RPMI7951 (cell line): ENCODE data around the gene ERAP2. TPM values are rescaled to one million over a fixed set of nuclear protein-coding genes. Genes with fewer than 3 reads are reported as not detected.
"Not testable (repeated sequence)": the region's sequence is repeated elsewhere in the genome, so short reads cannot be mapped to it uniquely, and the experiment has no call there.

Experiments
- DNase-seq: peaks from one replicate; pipeline ENCODE4 v3.0.0-alpha.2; 2012; ENCODE audit warnings: low read depth
- total RNA-seq: library from RNA; depleted of rRNA; stranded (reverse); fragments of >200 nt; shearing (Covaris generic); gene quantifications from 2 replicates; pipeline ENCODE4 v1.2.3, GENCODE V29; 2014

ERAP2 gene
- total RNA-seq, 1 experiment from 2014 or later: 159 TPM

DNA sequence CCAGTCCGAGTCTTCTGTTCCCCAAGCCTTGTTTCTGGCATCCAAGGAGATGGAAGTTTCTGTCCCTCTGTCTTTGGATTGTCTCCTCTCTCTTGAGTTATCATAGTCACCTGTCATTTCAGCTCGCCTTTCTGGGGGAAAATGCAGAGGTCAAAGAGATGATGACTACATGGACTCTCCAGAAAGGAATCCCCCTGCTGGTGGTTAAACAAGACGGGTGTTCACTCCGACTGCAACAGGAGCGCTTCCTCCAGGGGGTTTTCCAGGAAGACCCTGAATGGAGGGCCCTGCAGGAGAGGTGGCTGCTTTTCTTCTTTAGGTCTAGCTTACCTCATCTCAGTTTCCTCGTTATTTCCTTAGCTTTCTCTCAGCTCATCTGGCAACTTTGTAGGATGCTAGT lies 25.1 kb downstream of the ERAP2 start:
- no peak for DNase-seq

- DNase-seq: no peak
Measured at GRCh38 chr5:96901841-96902240, 25.5 kb downstream of the ERAP2 start.

DNA sequence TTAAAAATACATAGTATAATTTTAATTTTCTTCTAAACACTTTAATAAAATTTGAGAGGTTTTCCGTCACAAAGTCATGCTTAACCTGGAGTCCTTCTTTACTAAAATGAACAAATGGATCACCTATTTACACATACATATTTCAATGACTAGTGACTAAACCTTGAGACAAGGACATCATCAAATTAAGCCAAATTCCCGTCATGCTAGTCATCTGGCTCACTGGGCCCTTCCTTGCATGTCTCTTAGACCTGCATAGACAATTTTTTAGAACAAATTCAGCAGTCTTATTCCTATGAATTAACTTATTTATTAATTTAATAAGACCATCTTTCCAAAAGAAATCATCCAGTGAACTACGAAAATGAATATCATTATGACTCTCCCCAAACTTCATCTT lies 26.6 kb downstream of the ERAP2 start:
- no peak for DNase-seq

GRCh38 chr5:96903300-96903699 lies 27.0 kb downstream of the ERAP2 start:
- no peak for DNase-seq

- no peak for DNase-seq
Measured at GRCh38 chr5:96904054-96904931, 28.0 kb downstream of the ERAP2 start.

DNA sequence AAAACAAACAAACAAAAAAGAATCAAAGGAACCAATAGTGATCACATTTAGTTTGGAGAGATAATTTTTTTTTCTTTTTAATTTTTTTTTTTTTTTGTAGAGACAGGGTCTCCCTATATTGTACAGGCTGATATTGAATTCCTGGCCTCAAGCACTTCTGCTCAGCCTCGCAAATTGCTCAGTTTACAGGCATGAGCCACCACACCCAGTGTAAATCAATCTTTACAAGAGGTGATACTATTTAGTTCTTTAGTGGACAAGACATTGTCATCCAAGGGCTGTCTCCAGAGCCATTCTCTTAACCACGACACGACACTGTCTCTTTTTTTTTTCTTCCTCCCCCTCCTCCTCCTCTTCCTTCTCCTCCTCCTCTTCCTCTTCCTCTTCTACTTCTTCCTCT lies 29.6 kb downstream of the ERAP2 start:
- DNase-seq: no peak

GRCh38 chr5:96909003-96909402 lies 32.7 kb downstream of the ERAP2 start:
- DNase-seq: no peak

DNA sequence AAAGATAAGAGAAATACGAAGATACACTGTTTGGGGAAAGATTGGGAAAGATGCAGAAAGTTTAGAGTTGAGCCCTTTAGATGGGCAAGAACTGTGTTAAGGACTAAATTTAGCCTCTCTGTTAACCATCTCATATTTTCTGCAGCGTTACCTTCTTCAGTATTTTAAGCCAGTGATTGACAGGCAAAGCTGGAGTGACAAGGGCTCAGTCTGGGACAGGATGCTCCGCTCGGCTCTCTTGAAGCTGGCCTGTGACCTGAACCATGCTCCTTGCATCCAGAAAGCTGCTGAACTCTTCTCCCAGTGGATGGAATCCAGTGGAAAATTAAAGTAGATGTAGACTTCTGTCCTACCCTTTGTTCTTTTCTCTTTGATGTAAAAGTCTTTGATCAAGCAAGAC lies 33.1 kb downstream of the ERAP2 start:
- no peak for DNase-seq

- DNase-seq: no peak
Measured at GRCh38 chr5:96911139-96911538, 34.8 kb downstream of the ERAP2 start.

DNA sequence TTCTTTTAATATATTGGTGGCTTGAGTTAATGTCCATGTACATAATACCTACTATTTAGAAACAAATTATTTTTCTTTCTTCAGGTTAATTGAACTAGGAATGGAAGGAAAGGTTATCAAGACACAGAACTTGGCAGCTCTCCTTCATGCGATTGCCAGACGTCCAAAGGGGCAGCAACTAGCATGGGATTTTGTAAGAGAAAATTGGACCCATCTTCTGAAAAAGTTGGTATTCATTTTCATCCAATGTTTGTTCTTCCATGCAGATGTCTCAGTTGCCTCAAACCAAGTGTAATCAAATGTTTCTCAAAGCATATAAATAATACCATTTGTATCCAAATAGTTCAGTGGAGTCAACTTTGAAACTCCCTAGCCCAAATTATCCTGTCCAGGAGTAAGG lies 36.9 kb downstream of the ERAP2 start:
- DNase-seq: no peak

DNA sequence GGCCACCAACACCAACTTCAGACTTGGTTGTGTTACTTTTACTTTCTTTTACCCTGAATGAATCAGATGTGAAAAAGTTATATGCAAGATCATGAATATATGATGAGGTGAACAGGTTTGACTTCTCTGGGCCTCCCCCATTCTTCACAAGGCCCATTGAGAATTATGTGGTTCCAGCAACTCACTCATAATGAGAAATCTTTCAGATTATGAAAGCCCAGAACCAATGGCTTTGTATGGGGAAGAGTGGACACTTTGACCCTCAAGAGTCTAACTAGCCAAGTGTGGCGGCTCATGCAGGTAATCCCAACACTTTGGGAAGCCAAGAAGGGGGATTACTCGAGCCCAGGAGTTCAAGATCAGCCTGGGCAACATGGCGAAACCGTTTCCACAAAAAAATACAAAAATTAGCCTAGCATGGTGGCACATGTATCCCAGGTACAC lies 43.5 kb downstream of the ERAP2 start:
- no peak for DNase-seq

DNA sequence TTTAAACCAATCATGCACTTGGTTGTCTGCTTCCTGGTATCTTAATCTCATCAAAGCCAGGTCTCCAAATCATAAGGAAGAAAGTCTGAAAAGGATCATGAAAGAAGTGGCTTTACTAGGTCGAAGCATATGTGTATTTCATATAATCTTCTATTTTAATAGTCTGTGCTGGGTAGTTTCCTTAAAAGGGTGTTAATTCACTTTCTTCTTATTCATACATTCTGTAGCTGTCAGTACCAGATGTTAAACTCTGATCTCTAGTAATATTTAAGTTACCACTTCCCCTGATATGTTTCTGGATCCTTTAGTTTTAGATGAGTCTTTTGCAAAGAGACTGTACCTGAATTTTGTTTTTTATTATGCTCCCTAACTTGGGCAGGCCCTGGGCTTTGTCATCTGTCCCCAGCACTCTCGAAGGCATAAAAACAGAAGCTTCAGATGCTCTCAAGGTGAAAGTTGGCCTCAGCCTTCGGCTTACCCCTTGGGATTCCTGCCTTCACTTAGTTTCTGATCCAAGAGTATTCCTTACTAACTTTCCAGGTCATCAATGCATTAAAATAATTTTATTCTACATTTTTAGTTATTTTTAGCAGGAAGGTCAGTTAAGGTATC lies 44.5 kb downstream of the ERAP2 start:
- no peak for DNase-seq

DNA sequence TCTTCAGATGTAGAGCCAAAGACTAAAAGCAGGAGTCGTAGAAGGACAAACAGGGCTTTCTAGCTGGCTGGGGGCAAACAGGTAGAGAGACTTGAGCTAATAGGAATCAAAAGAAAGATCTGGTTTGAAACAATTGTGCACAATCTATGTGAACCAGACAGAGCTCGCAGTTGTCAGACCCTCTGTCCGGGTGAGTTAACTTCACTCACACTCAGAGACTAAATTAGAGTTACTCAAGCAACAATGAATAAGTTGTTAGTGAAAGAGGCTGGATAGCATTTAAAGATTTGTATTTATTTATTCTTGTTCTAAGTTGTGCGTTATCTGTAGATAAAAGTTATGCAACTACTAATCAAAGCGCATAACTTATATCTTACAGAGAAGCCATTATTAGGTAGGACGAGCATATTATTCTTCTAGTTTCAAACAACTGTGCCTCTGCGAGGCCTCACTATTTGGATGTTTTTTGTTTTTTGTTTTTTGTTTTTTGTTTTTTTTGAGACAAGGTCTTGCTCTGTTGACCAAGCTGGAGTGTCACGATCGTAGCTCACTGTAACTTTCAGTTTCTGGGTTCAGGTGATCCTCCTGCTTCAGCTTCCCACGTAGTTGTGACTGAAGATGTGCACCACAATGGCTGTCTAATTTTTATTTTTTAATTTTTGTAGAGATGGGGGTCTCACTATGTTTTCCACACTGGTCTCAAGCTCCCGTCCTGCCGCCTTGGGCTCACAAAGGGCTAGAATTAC lies 46.4 kb downstream of the ERAP2 start:
- DNase-seq: no peak

DNA sequence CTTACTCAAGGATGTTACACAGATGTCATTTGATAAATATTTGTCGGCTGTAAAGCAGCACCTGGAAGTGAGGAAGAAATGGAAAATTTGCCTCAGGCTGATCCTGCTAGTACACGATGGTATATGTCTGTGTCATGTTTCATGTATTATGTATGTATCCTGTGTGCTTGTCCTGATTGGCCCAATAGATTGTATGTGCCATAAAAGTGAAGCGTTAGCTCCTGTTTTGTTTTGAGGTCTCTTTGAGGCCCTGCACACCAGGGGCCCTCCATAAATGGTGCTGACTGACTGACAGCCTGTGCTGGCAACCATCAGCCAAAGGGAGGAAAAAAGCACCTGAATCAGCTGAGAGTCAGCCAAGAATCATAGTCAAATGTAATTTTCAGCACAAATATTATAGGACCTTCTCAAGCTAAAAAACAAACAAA lies 47.7 kb downstream of the ERAP2 start:
- DNase-seq: no peak

DNA sequence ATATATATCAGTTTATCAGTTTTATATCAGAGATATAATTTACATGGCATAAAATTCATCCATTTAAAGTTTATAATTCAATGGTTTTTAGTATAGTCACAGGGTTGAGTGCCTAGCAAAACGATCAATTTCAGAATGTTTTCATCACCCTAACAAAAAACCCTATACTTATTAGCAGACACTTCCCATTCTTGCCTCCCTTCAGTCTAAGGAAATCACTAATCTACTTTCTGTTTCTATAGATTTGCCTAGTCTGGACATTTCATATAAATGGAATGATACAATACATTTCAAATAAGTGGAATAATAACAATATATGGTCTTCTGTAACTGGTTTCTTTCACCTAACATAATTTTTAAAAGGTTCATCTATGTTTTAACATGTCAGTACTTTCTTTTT lies 50.0 kb downstream of the ERAP2 start:
- no peak for DNase-seq

- DNase-seq: no peak
Measured at GRCh38 chr5:96927008-96927407, 50.7 kb downstream of the ERAP2 start.

- DNase-seq: no peak
Measured at GRCh38 chr5:96928931-96929708, 52.8 kb downstream of the ERAP2 start.

DNA sequence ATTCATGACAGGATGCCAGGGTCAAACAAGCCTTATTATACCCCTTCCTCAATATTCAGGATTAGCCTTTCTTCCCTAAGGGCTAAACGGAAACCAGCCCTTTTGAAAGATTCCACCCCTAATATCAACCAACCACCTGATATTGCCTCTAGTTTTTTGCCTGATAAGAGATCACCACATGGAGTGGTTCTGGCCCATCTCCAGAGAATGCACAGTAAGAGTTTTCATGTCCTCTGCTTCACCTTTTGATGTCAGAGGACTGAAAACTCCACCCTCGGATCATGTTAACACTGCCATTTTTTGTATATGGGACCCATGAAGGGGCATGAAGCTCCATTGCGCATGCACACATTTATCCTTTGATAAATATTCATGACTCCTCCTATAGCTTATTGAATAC lies 53.8 kb downstream of the ERAP2 start:
- peak; percentile 8 for DNase-seq

GRCh38 chr5:96930589-96930988 lies 54.3 kb downstream of the ERAP2 start:
- no peak for DNase-seq

GRCh38 chr5:96931037-96931436 lies 54.7 kb downstream of the ERAP2 start:
- not testable (repeated sequence) for DNase-seq

DNA sequence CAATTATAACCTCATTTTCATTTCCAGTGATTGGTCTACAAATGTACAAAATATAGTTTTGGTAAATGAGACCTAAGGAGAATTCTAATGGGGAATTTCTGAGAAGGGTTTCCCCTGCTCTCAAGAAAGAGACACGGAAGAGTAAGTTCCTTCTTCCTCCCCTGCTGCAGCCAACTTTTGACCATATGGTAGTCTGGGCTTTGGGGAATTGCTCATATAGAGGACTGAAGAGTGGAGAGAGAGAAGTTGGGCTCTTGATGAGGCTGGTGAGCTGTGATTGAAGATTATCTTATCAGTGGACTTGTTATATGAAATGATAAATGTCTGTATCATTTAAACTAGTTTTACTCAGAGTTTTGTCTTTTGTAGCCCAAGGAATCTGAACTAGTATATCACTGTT lies 55.3 kb downstream of the ERAP2 start:
- DNase-seq: no peak

DNA sequence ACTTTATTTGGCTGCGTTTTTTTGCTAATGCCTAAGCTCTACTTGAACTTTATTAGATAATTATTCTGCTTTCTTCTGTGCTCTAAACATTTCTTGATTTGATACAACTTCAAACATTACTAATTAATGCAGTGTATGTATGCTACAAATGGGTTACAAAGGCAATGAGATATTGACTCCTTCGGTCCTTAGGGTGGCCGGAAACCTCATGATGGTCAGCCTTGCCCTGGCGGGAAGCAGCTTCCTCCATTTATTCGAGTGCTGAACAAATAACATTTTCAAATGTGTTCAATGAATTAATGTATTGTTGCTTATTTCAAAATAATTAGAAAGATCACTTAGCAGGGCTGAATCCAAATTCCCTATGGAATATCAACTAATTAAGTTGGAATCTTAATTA lies 55.7 kb downstream of the ERAP2 start:
- no peak for DNase-seq
